GM12878 (cell line): ENCODE results near the gene B3GALT4. TPM values are rescaled to one million over a fixed set of nuclear protein-coding genes. Genes with fewer than 3 reads are reported as not detected.

Experiments
- CBX5 ChIP-seq: sonication (generic); IDR thresholded peaks from 2 replicates; pipeline ENCODE4 v1.6.1; 2016; ENCODE audit warnings: low read depth, moderate library complexity, mild to moderate bottlenecking, inconsistent platforms
- EP300 ChIP-seq, 2 experiments: fragments of 150-350 bp in 1 of 2; IDR thresholded peaks; 2 replicates each; pipeline ENCODE4 v1.6.1; 2011 to 2012; ENCODE audit warnings: low read depth in 2 of 2, low read length in 2 of 2, borderline replicate concordance in 1 of 2, improper control_type of control experiment in 1 of 2, inconsistent platforms in 1 of 2; ENCODE audit not compliant: control insufficient read depth in 1 of 2
- ESRRA ChIP-seq: IDR thresholded peaks from 2 replicates; pipeline ENCODE4 v1.6.1; 2012; ENCODE audit warnings: mild to moderate bottlenecking, low read length, improper control_type of control experiment
- FOXK2 ChIP-seq: fragments of 450-650 bp; IDR thresholded peaks from 2 replicates; pipeline ENCODE4 v1.6.1; 2017; ENCODE audit warnings: mild to moderate bottlenecking, moderate library complexity
- FOXM1 ChIP-seq: IDR thresholded peaks from 2 replicates; pipeline ENCODE4 v1.6.1; 2012; ENCODE audit warnings: low read depth, mild to moderate bottlenecking, inconsistent platforms, low read length, moderate library complexity
- GABPA ChIP-seq: IDR thresholded peaks from 2 replicates; pipeline ENCODE4 v1.6.1; 2014; ENCODE audit warnings: antibody characterized with exemption, low read depth, mild to moderate bottlenecking, inconsistent platforms
- HDAC6 ChIP-seq: fragments of 200-600 bp; sonication (generic); IDR thresholded peaks from one replicate; pipeline ENCODE4 v1.8.0; 2017; ENCODE audit warnings: antibody characterized with exemption; ENCODE audit not compliant: unreplicated experiment
- RAD21 ChIP-seq: IDR thresholded peaks from 2 replicates; pipeline ENCODE4 v1.6.1; 2011; ENCODE audit warnings: mild to moderate bottlenecking, low read depth, low read length, moderate library complexity; ENCODE audit not compliant: insufficient read depth
- RB1 ChIP-seq: fragments of 450-650 bp; formaldehyde crosslinking; IDR thresholded peaks from 2 replicates; pipeline ENCODE4 v1.6.1; 2017; ENCODE audit warnings: mild to moderate bottlenecking, borderline replicate concordance
- SIX5 ChIP-seq: IDR thresholded peaks from 2 replicates; pipeline ENCODE4 v1.6.1; 2011; ENCODE audit warnings: mild to moderate bottlenecking, low read depth, low read length, moderate library complexity; ENCODE audit not compliant: severe bottlenecking
- SMAD5 ChIP-seq: IDR thresholded peaks from 2 replicates; pipeline ENCODE4 v1.6.1; 2016; ENCODE audit warnings: antibody characterized with exemption, low read depth
- SREBF1 ChIP-seq: IDR thresholded peaks from 2 replicates; pipeline ENCODE4 v1.6.1; 2012; ENCODE audit warnings: mild to moderate bottlenecking, low read length
- ZNF207 ChIP-seq: fragments of 450-650 bp; IDR thresholded peaks from 2 replicates; pipeline ENCODE4 v1.6.1; 2014; ENCODE audit warnings: antibody characterized with exemption, mild to moderate bottlenecking, borderline replicate concordance
- ZNF24 ChIP-seq: fragments of 450-650 bp; IDR thresholded peaks from 2 replicates; pipeline ENCODE4 v1.6.1; 2017; ENCODE audit warnings: antibody characterized with exemption, mild to moderate bottlenecking
- ZNF274 ChIP-seq: IDR thresholded peaks from one replicate; pipeline ENCODE4 v1.8.0; 2011; ENCODE audit not compliant: insufficient read length, insufficient read depth
- ZNF622 ChIP-seq: fragments of 450-650 bp; IDR thresholded peaks from 2 replicates; pipeline ENCODE4 v1.6.1; 2017; ENCODE audit warnings: mild to moderate bottlenecking, inconsistent platforms
- polyA plus RNA-seq, 11 experiments: library from polyadenylated mRNA; depleted of rRNA in 4 of 11; unstranded in 6 of 11; stranded (reverse) in 5 of 11; fragments of >200 nt; fragmentation: Nextera tagmentation in 4 of 11; fragmentation: Illumina TruSeq in 1 of 11; extraction: Ambion mirVana in 4 of 11; extraction: Trizol in 1 of 11; gene quantifications; 1 replicate in 1 of 11; 2 replicates in 10 of 11; pipeline versions ENCODE4 v1.2.1 to v1.2.3, GENCODE V29; 2011 to 2016; ENCODE audit warnings: inconsistent platforms in 2 of 11, missing spikeins in 2 of 11, low read depth in 1 of 11
- total RNA-seq, 4 experiments: library from RNA; depleted of rRNA in 3 of 4; stranded (reverse); fragments of >200 nt in 3 of 4; fragmentation: Illumina TruSeq in 1 of 4; extraction: Trizol in 1 of 4; gene quantifications; 2 replicates each; pipeline versions ENCODE4 v1.2.1 to v1.2.3, GENCODE V29; 2013 to 2021
- TF ChIP-seq, protein P1 (sequence below): fragments of 450-650 bp; IDR thresholded peaks from 2 replicates; pipeline ENCODE4 v1.6.1; 2017; ENCODE audit warnings: mild to moderate bottlenecking, low read depth, inconsistent platforms; ENCODE audit not compliant: poor library complexity, severe bottlenecking
- TF ChIP-seq, protein P2 (sequence below): IDR thresholded peaks from 2 replicates; pipeline ENCODE4 v1.6.1; 2011; ENCODE audit warnings: low read depth, mild to moderate bottlenecking, low read length, moderate library complexity, borderline replicate concordance; ENCODE audit errors: extremely low read depth
- TF ChIP-seq, protein P3 (sequence below): fragments of 450-650 bp; formaldehyde crosslinking; IDR thresholded peaks from 2 replicates; pipeline ENCODE4 v1.4.0; 2020; ENCODE audit warnings: mild to moderate bottlenecking, moderate library complexity
- TF ChIP-seq, protein P4 (sequence below): fragments of 450-650 bp; IDR thresholded peaks from 2 replicates; pipeline ENCODE4 v1.6.1; 2017; ENCODE audit warnings: mild to moderate bottlenecking
- TF ChIP-seq, protein P5 (sequence below): IDR thresholded peaks from 2 replicates; pipeline ENCODE4 v1.6.1; 2012; ENCODE audit warnings: low read depth, low read length, improper control_type of control experiment

The B3GALT4 gene
- total and polyA plus RNA-seq, 10 of the 15 experiments (the other 5 are each of a cell fraction or from before 2014, with no cell fraction given) = 0.27 to 8.2 (median 2.6) TPM

DNA sequence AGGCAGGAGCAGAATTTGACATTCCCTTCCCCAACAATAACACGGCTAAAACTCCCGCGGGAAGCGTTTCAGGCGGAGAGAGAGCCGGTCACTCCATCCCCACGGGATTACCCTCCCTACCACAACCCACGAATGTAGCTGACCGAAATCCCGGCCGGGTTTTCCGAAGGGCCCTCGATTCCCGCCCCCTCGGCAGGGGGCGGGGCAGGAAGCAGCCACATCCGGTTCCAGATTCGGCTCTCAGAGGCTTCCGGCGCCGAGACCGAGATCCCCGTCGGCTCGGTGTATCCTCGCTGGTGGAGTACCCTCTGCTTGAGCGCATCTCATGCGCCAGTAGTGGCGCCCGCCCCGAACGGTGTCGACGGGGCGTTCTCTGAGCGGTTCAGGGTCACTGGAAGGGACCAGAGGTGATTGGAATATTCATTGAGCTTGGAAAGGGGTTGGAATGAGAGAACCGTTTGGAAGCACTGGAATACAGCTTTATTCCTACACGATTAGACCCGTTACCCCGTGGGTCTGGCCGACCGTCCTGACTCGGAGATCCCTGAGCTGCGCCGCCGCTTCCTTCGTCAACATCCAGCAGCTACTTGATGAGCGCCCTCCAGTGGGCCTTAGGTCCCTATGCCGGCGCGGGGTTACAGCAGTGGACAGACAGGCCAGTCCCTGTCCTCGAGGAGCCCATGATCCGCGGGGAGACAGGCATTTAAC lies 22.5 kb downstream of the B3GALT4 start (continued):
- TF ChIP-seq, protein P1, sequence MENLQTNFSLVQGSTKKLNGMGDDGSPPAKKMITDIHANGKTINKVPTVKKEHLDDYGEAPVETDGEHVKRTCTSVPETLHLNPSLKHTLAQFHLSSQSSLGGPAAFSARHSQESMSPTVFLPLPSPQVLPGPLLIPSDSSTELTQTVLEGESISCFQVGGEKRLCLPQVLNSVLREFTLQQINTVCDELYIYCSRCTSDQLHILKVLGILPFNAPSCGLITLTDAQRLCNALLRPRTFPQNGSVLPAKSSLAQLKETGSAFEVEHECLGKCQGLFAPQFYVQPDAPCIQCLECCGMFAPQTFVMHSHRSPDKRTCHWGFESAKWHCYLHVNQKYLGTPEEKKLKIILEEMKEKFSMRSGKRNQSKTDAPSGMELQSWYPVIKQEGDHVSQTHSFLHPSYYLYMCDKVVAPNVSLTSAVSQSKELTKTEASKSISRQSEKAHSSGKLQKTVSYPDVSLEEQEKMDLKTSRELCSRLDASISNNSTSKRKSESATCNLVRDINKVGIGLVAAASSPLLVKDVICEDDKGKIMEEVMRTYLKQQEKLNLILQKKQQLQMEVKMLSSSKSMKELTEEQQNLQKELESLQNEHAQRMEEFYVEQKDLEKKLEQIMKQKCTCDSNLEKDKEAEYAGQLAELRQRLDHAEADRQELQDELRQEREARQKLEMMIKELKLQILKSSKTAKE = peak; percentile 50
- TF ChIP-seq ZNF207 (peak; percentile 81), SIX5 (peak; percentile 6), HDAC6 (no peak), EP300 (IDR thresholded peaks at IDR 0.05; ENCODE audit: borderline replicate concordance in 1 of 2, control insufficient read depth in 1 of 2, low read depth in 2 of 2, low read length in 2 of 2) (peak in 1 of 2 experiments; percentile 47; a peak in 1 of 4 replicates), RAD21 (no peak), FOXM1 (peak; percentile 64; the same call in 1 of the 2 replicates), ESRRA (no peak), SMAD5 (no peak; the same call in 1 of the 2 replicates), ZNF622 (no peak), RB1 (peak; percentile 66), GABPA (peak; percentile 85), ZNF274 (no peak), SREBF1 (no peak), FOXK2 (no peak), ZNF24 (no peak), CBX5 (no peak)
- TF ChIP-seq, protein P2, sequence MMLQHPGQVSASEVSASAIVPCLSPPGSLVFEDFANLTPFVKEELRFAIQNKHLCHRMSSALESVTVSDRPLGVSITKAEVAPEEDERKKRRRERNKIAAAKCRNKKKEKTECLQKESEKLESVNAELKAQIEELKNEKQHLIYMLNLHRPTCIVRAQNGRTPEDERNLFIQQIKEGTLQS = no peak
- TF ChIP-seq, protein P3, sequence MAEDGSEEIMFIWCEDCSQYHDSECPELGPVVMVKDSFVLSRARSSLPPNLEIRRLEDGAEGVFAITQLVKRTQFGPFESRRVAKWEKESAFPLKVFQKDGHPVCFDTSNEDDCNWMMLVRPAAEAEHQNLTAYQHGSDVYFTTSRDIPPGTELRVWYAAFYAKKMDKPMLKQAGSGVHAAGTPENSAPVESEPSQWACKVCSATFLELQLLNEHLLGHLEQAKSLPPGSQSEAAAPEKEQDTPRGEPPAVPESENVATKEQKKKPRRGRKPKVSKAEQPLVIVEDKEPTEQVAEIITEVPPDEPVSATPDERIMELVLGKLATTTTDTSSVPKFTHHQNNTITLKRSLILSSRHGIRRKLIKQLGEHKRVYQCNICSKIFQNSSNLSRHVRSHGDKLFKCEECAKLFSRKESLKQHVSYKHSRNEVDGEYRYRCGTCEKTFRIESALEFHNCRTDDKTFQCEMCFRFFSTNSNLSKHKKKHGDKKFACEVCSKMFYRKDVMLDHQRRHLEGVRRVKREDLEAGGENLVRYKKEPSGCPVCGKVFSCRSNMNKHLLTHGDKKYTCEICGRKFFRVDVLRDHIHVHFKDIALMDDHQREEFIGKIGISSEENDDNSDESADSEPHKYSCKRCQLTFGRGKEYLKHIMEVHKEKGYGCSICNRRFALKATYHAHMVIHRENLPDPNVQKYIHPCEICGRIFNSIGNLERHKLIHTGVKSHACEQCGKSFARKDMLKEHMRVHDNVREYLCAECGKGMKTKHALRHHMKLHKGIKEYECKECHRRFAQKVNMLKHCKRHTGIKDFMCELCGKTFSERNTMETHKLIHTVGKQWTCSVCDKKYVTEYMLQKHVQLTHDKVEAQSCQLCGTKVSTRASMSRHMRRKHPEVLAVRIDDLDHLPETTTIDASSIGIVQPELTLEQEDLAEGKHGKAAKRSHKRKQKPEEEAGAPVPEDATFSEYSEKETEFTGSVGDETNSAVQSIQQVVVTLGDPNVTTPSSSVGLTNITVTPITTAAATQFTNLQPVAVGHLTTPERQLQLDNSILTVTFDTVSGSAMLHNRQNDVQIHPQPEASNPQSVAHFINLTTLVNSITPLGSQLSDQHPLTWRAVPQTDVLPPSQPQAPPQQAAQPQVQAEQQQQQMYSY (CRISPR knock-in tag) = no peak
- TF ChIP-seq, protein P4, sequence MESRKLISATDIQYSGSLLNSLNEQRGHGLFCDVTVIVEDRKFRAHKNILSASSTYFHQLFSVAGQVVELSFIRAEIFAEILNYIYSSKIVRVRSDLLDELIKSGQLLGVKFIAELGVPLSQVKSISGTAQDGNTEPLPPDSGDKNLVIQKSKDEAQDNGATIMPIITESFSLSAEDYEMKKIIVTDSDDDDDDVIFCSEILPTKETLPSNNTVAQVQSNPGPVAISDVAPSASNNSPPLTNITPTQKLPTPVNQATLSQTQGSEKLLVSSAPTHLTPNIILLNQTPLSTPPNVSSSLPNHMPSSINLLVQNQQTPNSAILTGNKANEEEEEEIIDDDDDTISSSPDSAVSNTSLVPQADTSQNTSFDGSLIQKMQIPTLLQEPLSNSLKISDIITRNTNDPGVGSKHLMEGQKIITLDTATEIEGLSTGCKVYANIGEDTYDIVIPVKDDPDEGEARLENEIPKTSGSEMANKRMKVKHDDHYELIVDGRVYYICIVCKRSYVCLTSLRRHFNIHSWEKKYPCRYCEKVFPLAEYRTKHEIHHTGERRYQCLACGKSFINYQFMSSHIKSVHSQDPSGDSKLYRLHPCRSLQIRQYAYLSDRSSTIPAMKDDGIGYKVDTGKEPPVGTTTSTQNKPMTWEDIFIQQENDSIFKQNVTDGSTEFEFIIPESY = 0 out of 2 replicates have a peak, but pooled peaks have one; percentile 52
- TF ChIP-seq, protein P5, sequence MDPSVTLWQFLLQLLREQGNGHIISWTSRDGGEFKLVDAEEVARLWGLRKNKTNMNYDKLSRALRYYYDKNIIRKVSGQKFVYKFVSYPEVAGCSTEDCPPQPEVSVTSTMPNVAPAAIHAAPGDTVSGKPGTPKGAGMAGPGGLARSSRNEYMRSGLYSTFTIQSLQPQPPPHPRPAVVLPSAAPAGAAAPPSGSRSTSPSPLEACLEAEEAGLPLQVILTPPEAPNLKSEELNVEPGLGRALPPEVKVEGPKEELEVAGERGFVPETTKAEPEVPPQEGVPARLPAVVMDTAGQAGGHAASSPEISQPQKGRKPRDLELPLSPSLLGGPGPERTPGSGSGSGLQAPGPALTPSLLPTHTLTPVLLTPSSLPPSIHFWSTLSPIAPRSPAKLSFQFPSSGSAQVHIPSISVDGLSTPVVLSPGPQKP = peak; percentile 96
